ENCODE measurements around the gene NRXN2. TPM values are rescaled to one million over a fixed set of nuclear protein-coding genes. Genes with fewer than 3 reads are reported as not detected.

Gene NRXN2
- polyA plus RNA-seq, 3 donors, result 0.07 TPM; not detected in 2

- H3K27ac ChIP-seq (ENCODE audit: low read depth in 1 of 2, low read length in 2 of 2), result peak overlapping the region in 1 of 2 donors; percentile 31
Observed at GRCh38 chr11:64736654-64737053, 13.7 kb upstream of the NRXN2 start.

GRCh38 chr11:64735725-64736259 lies 12.8 kb upstream of the NRXN2 start:
- H3K4me3 Mint-ChIP-seq, result no peak overlapping the region

More at GRCh38 chr11:64736654-64737053, 13.7 kb upstream of the NRXN2 start:
- H3K9me3 ChIP-seq (replicated peaks in 1 of 2; ENCODE audit: control insufficient read depth in 1 of 2, insufficient read depth in 1 of 2, low read length in 2 of 2), result no peaks in the 10 kb centered on the region
- H3K36me3 ChIP-seq (replicated peaks in 1 of 2; ENCODE audit: control insufficient read depth in 1 of 2, insufficient read depth in 2 of 2, low read length in 2 of 2), result peaks cover 66 to 92% of the 10 kb centered on the region in 2 donors
- H2AFZ ChIP-seq (ENCODE audit: insufficient read depth, low read depth, low read length, poor library complexity, severe bottlenecking), result no peak overlapping the region
- H3K4me1 ChIP-seq (ENCODE audit: control insufficient read depth in 1 of 2, insufficient read depth in 2 of 2, low read length in 2 of 2), result peaks cover 7 to 12% of the 10 kb centered on the region in 2 donors
- Mint-ChIP-seq H3K4me1 (peaks cover 28% of the 10 kb centered on the region), H3K27me3 (ENCODE audit: low read depth in 3 of 3) (peaks cover 0 to 1% (median 0%) of the 10 kb centered on the region in 3 donors), H3K4me3 (no peak overlapping the region), H3K36me3 (peaks cover 80 to 99% of the 10 kb centered on the region in 2 donors), H3K27ac (peak overlapping the region in 1 of 7 donors; percentile 83), H3K9me3 (peaks cover 0 to 2% (median 0%) of the 10 kb centered on the region in 7 donors)
- H3K4me2 ChIP-seq (replicated peaks; ENCODE audit: extremely low read depth, low read length, poor library complexity, severe bottlenecking), result no peak overlapping the region
- intact Hi-C loops (cut with micrococcal nuclease), result no loop called here
- no peak for TF ChIP-seq CTCF (IDR thresholded peaks at IDR 0.05)
- H3K9ac ChIP-seq (ENCODE audit: insufficient read depth, low read length, poor library complexity, severe bottlenecking), result no peak overlapping the region
- WGBS (ENCODE audit: insufficient coverage), result 96% methylated on average over 7 of the region's 15 CpGs
- H3K79me2 ChIP-seq (ENCODE audit: insufficient read depth, low read length), result peaks cover 75% of the 10 kb centered on the region
- H3K4me3 ChIP-seq (replicated peaks in 1 of 3; ENCODE audit: low read depth in 2 of 3, low read length in 3 of 3), result no peak overlapping the region
- DNase-seq, result no peak
- peaks cover 79% of the 10 kb centered on the region for H4K20me1 ChIP-seq (ENCODE audit: insufficient read depth, low read length)
- H3K27me3 ChIP-seq (ENCODE audit: control insufficient read depth in 2 of 2, insufficient read depth in 2 of 2, low read length in 2 of 2), result no peaks in the 10 kb centered on the region

More at GRCh38 chr11:64735725-64736259, 12.8 kb upstream of the NRXN2 start:
- Histone ChIP-seq H3K27me3 (ENCODE audit: control insufficient read depth in 2 of 2, insufficient read depth in 2 of 2, low read length in 2 of 2) (no peaks in the 10 kb centered on the region), H3K36me3 (replicated peaks in 1 of 2; ENCODE audit: control insufficient read depth in 1 of 2, insufficient read depth in 2 of 2, low read length in 2 of 2) (peaks cover 72 to 94% of the 10 kb centered on the region in 2 donors), H3K4me3 (replicated peaks in 1 of 3; ENCODE audit: low read depth in 2 of 3, low read length in 3 of 3) (no peak overlapping the region), H3K9me3 (replicated peaks in 1 of 2; ENCODE audit: control insufficient read depth in 1 of 2, insufficient read depth in 1 of 2, low read length in 2 of 2) (no peaks in the 10 kb centered on the region), H3K27ac (ENCODE audit: low read depth in 1 of 2, low read length in 2 of 2) (peak overlapping the region in 1 of 2 donors; percentile 31), H3K4me1 (ENCODE audit: control insufficient read depth in 1 of 2, insufficient read depth in 2 of 2, low read length in 2 of 2) (peaks cover 0 to 3% of the 10 kb centered on the region in 2 donors), H2AFZ (ENCODE audit: insufficient read depth, low read depth, low read length, poor library complexity, severe bottlenecking) (no peak overlapping the region), H3K4me2 (replicated peaks; ENCODE audit: extremely low read depth, low read length, poor library complexity, severe bottlenecking) (no peak overlapping the region), H4K20me1 (ENCODE audit: insufficient read depth, low read length) (peaks cover 78% of the 10 kb centered on the region), H3K79me2 (ENCODE audit: insufficient read depth, low read length) (peaks cover 71% of the 10 kb centered on the region), H3K9ac (ENCODE audit: insufficient read depth, low read length, poor library complexity, severe bottlenecking) (no peak overlapping the region)
- TF ChIP-seq CTCF (IDR thresholded peaks at IDR 0.05), result no peak
- Mint-ChIP-seq H3K36me3 (peaks cover 80 to 99% of the 10 kb centered on the region in 2 donors), H3K4me1 (peaks cover 20% of the 10 kb centered on the region), H3K27me3 (ENCODE audit: low read depth in 3 of 3) (peaks cover 0 to 1% (median 0%) of the 10 kb centered on the region in 3 donors), H3K9me3 (peaks cover 0 to 2% (median 0%) of the 10 kb centered on the region in 7 donors), H3K27ac (peak overlapping the region in 1 of 7 donors; percentile 83)
- WGBS (ENCODE audit: insufficient coverage), result 92% methylated on average over 5 of the region's 9 CpGs
- DNase-seq, result no peak
- intact Hi-C loops (cut with micrococcal nuclease), result no loop called here
